ENCODE measurements around the gene PTPRN2. TPM values are rescaled to one million over a fixed set of nuclear protein-coding genes. Genes with fewer than 3 reads are reported as not detected.

The PTPRN2 gene
- polyA plus RNA-seq, 1 of the 3 experiments (the other 2 are of a cell fraction): 4.0 TPM

- no peak for DNase-seq
- 24% methylated on average over 5 of the region's 6 CpGs for WGBS (ENCODE audit: low lambda C conversion rate)
- POLR2A ChIA-PET: interaction anchor here (0.6 kb wide), 1 partner anchor 19 kb away, joined by 3 read pairs; no protein-coding TSS in a partner anchor
- H3K27ac ChIP-seq (ENCODE audit: low read depth in 2 of 2, low read length in 1 of 2): no peak overlapping the region
- CTCF ChIA-PET: no interaction called here
- TF ChIP-seq FOXJ3 (CRISPR knock-in tag; IDR thresholded peaks at IDR 0.05) (no peak), GATA2 (CRISPR knock-in tag; IDR thresholded peaks at IDR 0.05) (no peak), NRF1 (IDR thresholded peaks at IDR 0.05; ENCODE audit: low read depth, low read length) (no peak), EP300 (IDR thresholded peaks at IDR 0.05; ENCODE audit: borderline replicate concordance in 1 of 2, low read depth in 1 of 2, low read length in 1 of 2) (no peak), GABPA (IDR thresholded peaks at IDR 0.05; ENCODE audit: low read depth) (no peak), CHD2 (IDR thresholded peaks at IDR 0.05; ENCODE audit: low read length, partially characterized antibody) (no peak), SIN3A (IDR thresholded peaks at IDR 0.05; ENCODE audit: borderline replicate concordance, low read depth, low read length) (no peak), TCF12 (IDR thresholded peaks at IDR 0.05) (no peak), REST (IDR thresholded peaks at IDR 0.05; ENCODE audit: low read depth, low read length) (no peak), MXI1 (IDR thresholded peaks at IDR 0.05; ENCODE audit: low read depth, low read length) (no peak), USF1 (IDR thresholded peaks at IDR 0.05; ENCODE audit: borderline replicate concordance, low read depth) (no peak)
- no peaks in the 10 kb centered on the region for H3K4me1 ChIP-seq (ENCODE audit: control insufficient read depth in 1 of 2, insufficient read depth in 2 of 2, low read depth in 1 of 2, low read length in 1 of 2)
- H3K9me3 ChIP-seq: no peaks in the 10 kb centered on the region; the same call in 1 of the 2 replicates
- no peaks in the 10 kb centered on the region for H4K20me1 ChIP-seq (ENCODE audit: insufficient read depth)
- no peak overlapping the region for H3K9ac ChIP-seq
- H2AFZ ChIP-seq (ENCODE audit: low read depth): no peak overlapping the region
- no peaks in the 10 kb centered on the region for H3K36me3 ChIP-seq (replicated peaks in 1 of 2; ENCODE audit: control insufficient read depth in 1 of 2, insufficient read depth in 2 of 2, low read length in 1 of 2)
- no peaks in the 10 kb centered on the region for H3K27me3 ChIP-seq (ENCODE audit: insufficient read depth)
- no peaks in the 10 kb centered on the region for H3K9me2 ChIP-seq
- no peaks in the 10 kb centered on the region for H3K79me2 ChIP-seq (ENCODE audit: insufficient read depth)
- no peak overlapping the region for H3K4me3 ChIP-seq (ENCODE audit: low read depth in 2 of 2, low read length in 1 of 2)
- no peaks in the 10 kb centered on the region for H3F3A ChIP-seq (replicated peaks; ENCODE audit: insufficient read depth)
- no peak overlapping the region for H3K4me2 ChIP-seq
These were observed 762.3 kb downstream of the PTPRN2 start for GRCh38 chr7:157825325-157825724.

GRCh38 chr7:157824819-157825121 lies 762.9 kb downstream of the PTPRN2 start:
- H3K4me2 ChIP-seq: no peak overlapping the region
- H3K36me3 ChIP-seq (replicated peaks in 1 of 2; ENCODE audit: control insufficient read depth in 1 of 2, insufficient read depth in 2 of 2, low read length in 1 of 2): no peaks in the 10 kb centered on the region
- 50% methylated on average over 1 of the region's 8 CpGs for WGBS (ENCODE audit: low lambda C conversion rate)
- no peak overlapping the region for H2AFZ ChIP-seq (ENCODE audit: low read depth)
- DNase-seq: no peak
- H3K4me1 ChIP-seq (ENCODE audit: control insufficient read depth in 1 of 2, insufficient read depth in 2 of 2, low read depth in 1 of 2, low read length in 1 of 2): no peaks in the 10 kb centered on the region
- CTCF ChIA-PET: no interaction called here
- no peaks in the 10 kb centered on the region for H3F3A ChIP-seq (replicated peaks; ENCODE audit: insufficient read depth)
- H3K9me3 ChIP-seq: no peaks in the 10 kb centered on the region; the same call in 1 of the 2 replicates
- no peak overlapping the region for H3K4me3 ChIP-seq (ENCODE audit: low read depth in 2 of 2, low read length in 1 of 2)
- no peak overlapping the region for H3K9ac ChIP-seq
- no peaks in the 10 kb centered on the region for H3K27me3 ChIP-seq (ENCODE audit: insufficient read depth)
- no peaks in the 10 kb centered on the region for H3K79me2 ChIP-seq (ENCODE audit: insufficient read depth)
- no peaks in the 10 kb centered on the region for H4K20me1 ChIP-seq (ENCODE audit: insufficient read depth)
- H3K27ac ChIP-seq (ENCODE audit: low read depth in 2 of 2, low read length in 1 of 2): no peak overlapping the region
- TF ChIP-seq EP300 (IDR thresholded peaks at IDR 0.05; ENCODE audit: borderline replicate concordance in 1 of 2, low read depth in 1 of 2, low read length in 1 of 2) (no peak), GATA2 (CRISPR knock-in tag; IDR thresholded peaks at IDR 0.05) (no peak), RAD21 (IDR thresholded peaks at IDR 0.05; ENCODE audit: low read length) (no peak), CHD2 (IDR thresholded peaks at IDR 0.05; ENCODE audit: low read length, partially characterized antibody) (no peak), POLR2AphosphoS5 (IDR thresholded peaks at IDR 0.05; ENCODE audit: low read depth, low read length) (no peak), USF1 (IDR thresholded peaks at IDR 0.05; ENCODE audit: borderline replicate concordance, low read depth) (no peak), TAF1 (IDR thresholded peaks at IDR 0.05; ENCODE audit: borderline replicate concordance, low read depth, low read length) (no peak), RFX5 (IDR thresholded peaks at IDR 0.05; ENCODE audit: low read length) (no peak), FOXM1 (IDR thresholded peaks at IDR 0.05; ENCODE audit: low read depth) (no peak), EZH2phosphoT487 (IDR thresholded peaks at IDR 0.05; ENCODE audit: borderline replicate concordance, low read depth) (no peak), MXI1 (IDR thresholded peaks at IDR 0.05; ENCODE audit: low read depth, low read length) (no peak), ZBTB33 (IDR thresholded peaks at IDR 0.05; ENCODE audit: borderline replicate concordance, low read depth) (no peak), SMC3 (IDR thresholded peaks at IDR 0.05; ENCODE audit: low read depth, low read length) (no peak), MEF2A (IDR thresholded peaks at IDR 0.05; ENCODE audit: borderline replicate concordance, low read depth) (no peak), NRF1 (IDR thresholded peaks at IDR 0.05; ENCODE audit: low read depth, low read length) (no peak)
- POLR2A ChIA-PET: no interaction called here
- H3K9me2 ChIP-seq: no peaks in the 10 kb centered on the region
